H1 (cell line): Measurements from ENCODE around the gene VPS41.

Source experiments
- BACH1 ChIP-seq: IDR thresholded peaks from 2 replicates; pipeline ENCODE4 v1.6.1; 2012; ENCODE audit warnings: low read length, improper control_type of control experiment
- TF ChIP-seq, protein P1 (sequence below): fragments of 300-600 bp; sonication (generic); IDR thresholded peaks from 2 replicates; pipeline ENCODE4 v1.7.1; 2012; ENCODE audit warnings: low read length, moderate library complexity, mild to moderate bottlenecking, inconsistent platforms; ENCODE audit not compliant: insufficient replicate concordance

DNA sequence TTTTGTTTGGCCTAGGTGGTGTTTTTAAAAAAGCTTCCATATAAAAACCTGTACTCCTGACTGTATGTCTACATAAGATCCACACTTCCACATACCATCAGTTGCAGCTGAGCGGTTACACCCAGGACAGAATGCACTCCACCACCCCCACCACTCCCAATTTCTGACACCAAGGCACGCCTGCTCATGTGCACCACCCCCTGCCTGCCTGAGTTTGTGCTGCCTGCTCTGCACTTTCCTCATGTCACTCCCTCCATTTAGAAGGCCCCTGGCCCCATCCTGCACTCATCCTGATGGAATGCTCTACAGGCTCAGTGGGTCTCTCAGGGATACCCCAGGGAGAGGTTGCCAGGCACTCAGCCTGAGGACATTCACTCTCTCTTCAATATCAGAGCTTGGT, 6.5 kb downstream of the VPS41 start:
- no peak for TF ChIP-seq BACH1
- TF ChIP-seq, protein P1, sequence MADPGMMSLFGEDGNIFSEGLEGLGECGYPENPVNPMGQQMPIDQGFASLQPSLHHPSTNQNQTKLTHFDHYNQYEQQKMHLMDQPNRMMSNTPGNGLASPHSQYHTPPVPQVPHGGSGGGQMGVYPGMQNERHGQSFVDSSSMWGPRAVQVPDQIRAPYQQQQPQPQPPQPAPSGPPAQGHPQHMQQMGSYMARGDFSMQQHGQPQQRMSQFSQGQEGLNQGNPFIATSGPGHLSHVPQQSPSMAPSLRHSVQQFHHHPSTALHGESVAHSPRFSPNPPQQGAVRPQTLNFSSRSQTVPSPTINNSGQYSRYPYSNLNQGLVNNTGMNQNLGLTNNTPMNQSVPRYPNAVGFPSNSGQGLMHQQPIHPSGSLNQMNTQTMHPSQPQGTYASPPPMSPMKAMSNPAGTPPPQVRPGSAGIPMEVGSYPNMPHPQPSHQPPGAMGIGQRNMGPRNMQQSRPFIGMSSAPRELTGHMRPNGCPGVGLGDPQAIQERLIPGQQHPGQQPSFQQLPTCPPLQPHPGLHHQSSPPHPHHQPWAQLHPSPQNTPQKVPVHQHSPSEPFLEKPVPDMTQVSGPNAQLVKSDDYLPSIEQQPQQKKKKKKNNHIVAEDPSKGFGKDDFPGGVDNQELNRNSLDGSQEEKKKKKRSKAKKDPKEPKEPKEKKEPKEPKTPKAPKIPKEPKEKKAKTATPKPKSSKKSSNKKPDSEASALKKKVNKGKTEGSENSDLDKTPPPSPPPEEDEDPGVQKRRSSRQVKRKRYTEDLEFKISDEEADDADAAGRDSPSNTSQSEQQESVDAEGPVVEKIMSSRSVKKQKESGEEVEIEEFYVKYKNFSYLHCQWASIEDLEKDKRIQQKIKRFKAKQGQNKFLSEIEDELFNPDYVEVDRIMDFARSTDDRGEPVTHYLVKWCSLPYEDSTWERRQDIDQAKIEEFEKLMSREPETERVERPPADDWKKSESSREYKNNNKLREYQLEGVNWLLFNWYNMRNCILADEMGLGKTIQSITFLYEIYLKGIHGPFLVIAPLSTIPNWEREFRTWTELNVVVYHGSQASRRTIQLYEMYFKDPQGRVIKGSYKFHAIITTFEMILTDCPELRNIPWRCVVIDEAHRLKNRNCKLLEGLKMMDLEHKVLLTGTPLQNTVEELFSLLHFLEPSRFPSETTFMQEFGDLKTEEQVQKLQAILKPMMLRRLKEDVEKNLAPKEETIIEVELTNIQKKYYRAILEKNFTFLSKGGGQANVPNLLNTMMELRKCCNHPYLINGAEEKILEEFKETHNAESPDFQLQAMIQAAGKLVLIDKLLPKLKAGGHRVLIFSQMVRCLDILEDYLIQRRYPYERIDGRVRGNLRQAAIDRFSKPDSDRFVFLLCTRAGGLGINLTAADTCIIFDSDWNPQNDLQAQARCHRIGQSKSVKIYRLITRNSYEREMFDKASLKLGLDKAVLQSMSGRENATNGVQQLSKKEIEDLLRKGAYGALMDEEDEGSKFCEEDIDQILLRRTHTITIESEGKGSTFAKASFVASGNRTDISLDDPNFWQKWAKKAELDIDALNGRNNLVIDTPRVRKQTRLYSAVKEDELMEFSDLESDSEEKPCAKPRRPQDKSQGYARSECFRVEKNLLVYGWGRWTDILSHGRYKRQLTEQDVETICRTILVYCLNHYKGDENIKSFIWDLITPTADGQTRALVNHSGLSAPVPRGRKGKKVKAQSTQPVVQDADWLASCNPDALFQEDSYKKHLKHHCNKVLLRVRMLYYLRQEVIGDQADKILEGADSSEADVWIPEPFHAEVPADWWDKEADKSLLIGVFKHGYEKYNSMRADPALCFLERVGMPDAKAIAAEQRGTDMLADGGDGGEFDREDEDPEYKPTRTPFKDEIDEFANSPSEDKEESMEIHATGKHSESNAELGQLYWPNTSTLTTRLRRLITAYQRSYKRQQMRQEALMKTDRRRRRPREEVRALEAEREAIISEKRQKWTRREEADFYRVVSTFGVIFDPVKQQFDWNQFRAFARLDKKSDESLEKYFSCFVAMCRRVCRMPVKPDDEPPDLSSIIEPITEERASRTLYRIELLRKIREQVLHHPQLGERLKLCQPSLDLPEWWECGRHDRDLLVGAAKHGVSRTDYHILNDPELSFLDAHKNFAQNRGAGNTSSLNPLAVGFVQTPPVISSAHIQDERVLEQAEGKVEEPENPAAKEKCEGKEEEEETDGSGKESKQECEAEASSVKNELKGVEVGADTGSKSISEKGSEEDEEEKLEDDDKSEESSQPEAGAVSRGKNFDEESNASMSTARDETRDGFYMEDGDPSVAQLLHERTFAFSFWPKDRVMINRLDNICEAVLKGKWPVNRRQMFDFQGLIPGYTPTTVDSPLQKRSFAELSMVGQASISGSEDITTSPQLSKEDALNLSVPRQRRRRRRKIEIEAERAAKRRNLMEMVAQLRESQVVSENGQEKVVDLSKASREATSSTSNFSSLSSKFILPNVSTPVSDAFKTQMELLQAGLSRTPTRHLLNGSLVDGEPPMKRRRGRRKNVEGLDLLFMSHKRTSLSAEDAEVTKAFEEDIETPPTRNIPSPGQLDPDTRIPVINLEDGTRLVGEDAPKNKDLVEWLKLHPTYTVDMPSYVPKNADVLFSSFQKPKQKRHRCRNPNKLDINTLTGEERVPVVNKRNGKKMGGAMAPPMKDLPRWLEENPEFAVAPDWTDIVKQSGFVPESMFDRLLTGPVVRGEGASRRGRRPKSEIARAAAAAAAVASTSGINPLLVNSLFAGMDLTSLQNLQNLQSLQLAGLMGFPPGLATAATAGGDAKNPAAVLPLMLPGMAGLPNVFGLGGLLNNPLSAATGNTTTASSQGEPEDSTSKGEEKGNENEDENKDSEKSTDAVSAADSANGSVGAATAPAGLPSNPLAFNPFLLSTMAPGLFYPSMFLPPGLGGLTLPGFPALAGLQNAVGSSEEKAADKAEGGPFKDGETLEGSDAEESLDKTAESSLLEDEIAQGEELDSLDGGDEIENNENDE, result no peak
